Gastroesophageal sphincter (tissue), 4 donors: Measurements from ENCODE around the gene KANSL1L. TPM values are rescaled to one million over a fixed set of nuclear protein-coding genes. Genes with fewer than 3 reads are reported as not detected.

Source experiments
- ATAC-seq: fragments of 150-250 bp; one replicate; pipeline ENCODE4 v1.9.1; 2016; ENCODE audit warnings: mild to moderate bottlenecking, moderate library complexity
- H3K27ac ChIP-seq, 4 donors: fragments of 200-600 bp; sonication (generic) in 3 of 4; 1 replicate in 3 of 4; 2 replicates in 1 of 4; pipeline ENCODE4 v1.5.1; 2016 to 2019
- H3K27me3 ChIP-seq: fragments of 200-600 bp; sonication (generic); one replicate; pipeline ENCODE4 v1.5.1; 2019
- H3K36me3 ChIP-seq, 2 donors: fragments of 200-600 bp; sonication (generic); one replicate each; pipeline ENCODE4 v1.5.1; 2019; ENCODE audit warnings: control low read depth in 1 of 2
- H3K4me1 ChIP-seq, 3 donors: fragments of 200-600 bp; sonication (generic); 1 replicate in 2 of 3; 2 replicates in 1 of 3; pipeline ENCODE4 v1.5.1; 2016 to 2019; ENCODE audit warnings: control low read depth in 2 of 3
- H3K4me3 ChIP-seq, 2 donors: fragments of 200-600 bp; sonication (generic); one replicate each; pipeline ENCODE4 v1.5.1; 2019; ENCODE audit warnings: mild to moderate bottlenecking in 1 of 2, moderate library complexity in 1 of 2
- H3K9me3 ChIP-seq, 3 donors: fragments of 200-600 bp; sonication (generic); one replicate each; pipeline ENCODE4 v1.5.1; 2017 to 2019; ENCODE audit warnings: control low read depth in 2 of 3
- CTCF ChIP-seq, 4 experiments: fragments of 200-600 bp in 2 of 4; fragments of 450-650 bp in 2 of 4; sonication (generic) in 1 of 4; IDR thresholded peaks; one replicate each; pipeline ENCODE4 v1.5.1; 2017 to 2019; ENCODE audit warnings: antibody characterized with exemption in 4 of 4, mild to moderate bottlenecking in 2 of 4, moderate library complexity in 2 of 4
- EP300 ChIP-seq: sonication (generic); formaldehyde crosslinking; IDR thresholded peaks from one replicate; pipeline ENCODE4 v1.6.1; 2017; ENCODE audit warnings: antibody characterized with exemption, mild to moderate bottlenecking
- POLR2A ChIP-seq, 2 donors: fragments of 450-650 bp; IDR thresholded peaks; one replicate each; pipeline ENCODE4 v1.6.1; 2017; ENCODE audit warnings: antibody characterized with exemption in 2 of 2, mild to moderate bottlenecking in 2 of 2, moderate library complexity in 1 of 2
- POLR2AphosphoS5 ChIP-seq: sonication (generic); formaldehyde crosslinking; IDR thresholded peaks from one replicate; pipeline ENCODE4 v1.6.1; 2017; ENCODE audit warnings: antibody characterized with exemption
- WGBS, 2 donors: methylation state at CpG; one replicate each; pipeline ENCODE4 v1.1.5; 2018; ENCODE audit warnings: low coverage in 1 of 2; 5-methylcytosine and 5-hydroxymethylcytosine counted together
- total RNA-seq, 4 donors: library from RNA; depleted of rRNA; stranded (reverse); fragments of >200 nt; gene quantifications; one replicate each; pipeline ENCODE4 v1.1.0, GENCODE V29; 2016

The KANSL1L gene
- total RNA-seq, 4 donors from 2014 or later = 24.2 to 54.6 (median 37.9) TPM

- Histone ChIP-seq H3K4me1 (peaks cover 0 to 14% (median 0%) of the 10 kb centered on the region in 3 donors), H3K4me3 (no peak overlapping the region), H3K9me3 (no peaks in the 10 kb centered on the region), H3K27ac (no peak overlapping the region), H3K36me3 (no peaks in the 10 kb centered on the region), H3K27me3 (no peaks in the 10 kb centered on the region)
- ATAC-seq = no peak
- WGBS, 2 donors = 18 to 34% methylated on average over 2 of the region's 2 CpGs
- TF ChIP-seq POLR2AphosphoS5 (no peak), CTCF (IDR thresholded peaks at IDR 0.05) (no peak), EP300 (no peak)
Measured at GRCh38 chr2:210197720-210198119, 26.5 kb upstream of the KANSL1L start.

- ATAC-seq = no peak
Measured at GRCh38 chr2:210195101-210195852, 24.1 kb upstream of the KANSL1L start.

GRCh38 chr2:210190345-210190744 is 19.1 kb upstream of the KANSL1L start:
- Histone ChIP-seq H3K4me1 (peaks cover 0 to 5% (median 0%) of the 10 kb centered on the region in 3 donors), H3K9me3 (peaks cover 0 to 9% (median 0%) of the 10 kb centered on the region in 3 donors), H3K27ac (no peak overlapping the region), H3K4me3 (no peak overlapping the region), H3K36me3 (no peaks in the 10 kb centered on the region), H3K27me3 (no peaks in the 10 kb centered on the region)
- no peak for ATAC-seq
- WGBS, 2 donors = 79 to 100% methylated on average over 4 of the region's 4 CpGs
- TF ChIP-seq POLR2AphosphoS5 (no peak), CTCF (IDR thresholded peaks at IDR 0.05) (no peak), EP300 (no peak), POLR2A (IDR thresholded peaks at IDR 0.05) (no peak)

More at GRCh38 chr2:210195101-210195852, 24.1 kb upstream of the KANSL1L start:
- TF ChIP-seq CTCF (IDR thresholded peaks at IDR 0.05) (peak; percentile 67 to 72 (median 70)), EP300 (no peak)
- no peak overlapping the region for H3K27ac ChIP-seq
- no peaks in the 10 kb centered on the region for H3K27me3 ChIP-seq
- H3K4me3 ChIP-seq = peak overlapping the region; percentile 1 to 16
- WGBS, 2 donors = 28 to 29% methylated on average over 8 of the region's 8 CpGs
- no peaks in the 10 kb centered on the region for H3K36me3 ChIP-seq
- H3K4me1 ChIP-seq = peaks cover 0 to 14% (median 0%) of the 10 kb centered on the region in 3 donors
- H3K9me3 ChIP-seq = no peaks in the 10 kb centered on the region

- ATAC-seq = no peak
- 25 to 52% methylated on average over 1 of the region's 1 CpG for WGBS, 2 donors
- H3K27me3 ChIP-seq = no peaks in the 10 kb centered on the region
- no peaks in the 10 kb centered on the region for H3K36me3 ChIP-seq
- H3K9me3 ChIP-seq = peaks cover 0 to 16% (median 0%) of the 10 kb centered on the region in 3 donors
- no peaks in the 10 kb centered on the region for H3K4me1 ChIP-seq
- H3K4me3 ChIP-seq = no peak overlapping the region
- TF ChIP-seq POLR2AphosphoS5 = no peak
- no peak for TF ChIP-seq POLR2A (IDR thresholded peaks at IDR 0.05)
- TF ChIP-seq EP300 = no peak
- TF ChIP-seq CTCF (IDR thresholded peaks at IDR 0.05) = no peak
- H3K27ac ChIP-seq = no peak overlapping the region
Measured at GRCh38 chr2:210189452-210190138, 18.4 kb upstream of the KANSL1L start.

- Histone ChIP-seq H3K9me3 (peaks cover 0 to 25% (median 0%) of the 10 kb centered on the region in 3 donors), H3K4me1 (no peaks in the 10 kb centered on the region), H3K36me3 (no peaks in the 10 kb centered on the region), H3K27ac (no peak overlapping the region), H3K27me3 (no peaks in the 10 kb centered on the region), H3K4me3 (no peak overlapping the region)
- no peak for ATAC-seq
- TF ChIP-seq CTCF (IDR thresholded peaks at IDR 0.05) (no peak), POLR2AphosphoS5 (no peak), POLR2A (IDR thresholded peaks at IDR 0.05) (no peak), EP300 (no peak)
- WGBS, 2 donors = 57 to 78% methylated on average over 2 of the region's 2 CpGs
Measured at GRCh38 chr2:210188755-210189154, 17.5 kb upstream of the KANSL1L start.
